Smooth muscle cell (in vitro differentiated cells): ENCODE data around the gene TECTA. TPM values are rescaled to one million over a fixed set of nuclear protein-coding genes. Genes with fewer than 3 reads are reported as not detected.

Experiments
- DNase-seq: peaks from one replicate; lab custom pipeline; 2025; ENCODE audit not compliant: unreplicated experiment; lab: John Stamatoyannopoulos, UW
- H2AFZ ChIP-seq: fragments of 200-600 bp; sonication (generic); 2 replicates; pipeline ENCODE4 v1.6.0; 2016; ENCODE audit warnings: antibody characterized with exemption, low read depth, mild to moderate bottlenecking
- H3F3A ChIP-seq: fragments of 200-600 bp; sonication (generic); 2 replicates; pipeline ENCODE4 v1.6.0; 2017; ENCODE audit warnings: antibody characterized with exemption, low read depth
- H3K27ac ChIP-seq: fragments of 200-600 bp; sonication (generic); 2 replicates; pipeline ENCODE4 v1.5.1; 2016; ENCODE audit warnings: low read depth, mild to moderate bottlenecking
- H3K27me3 ChIP-seq: fragments of 200-600 bp; sonication (generic); 2 replicates; pipeline ENCODE4 v1.6.1; 2016; ENCODE audit warnings: low read depth, mild to moderate bottlenecking
- H3K36me3 ChIP-seq: fragments of 200-600 bp; sonication (generic); 2 replicates; pipeline ENCODE4 v1.5.1; 2016; ENCODE audit warnings: low read depth
- H3K4me1 ChIP-seq: fragments of 200-600 bp; sonication (generic); 2 replicates; pipeline ENCODE4 v1.5.1; 2016; ENCODE audit warnings: low read depth
- H3K4me2 ChIP-seq: fragments of 200-600 bp; sonication (generic); 2 replicates; pipeline ENCODE4 v1.6.0; 2016; ENCODE audit warnings: mild to moderate bottlenecking
- H3K4me3 ChIP-seq: fragments of 200-600 bp; sonication (generic); 2 replicates; pipeline ENCODE4 v1.5.1; 2016; ENCODE audit warnings: mild to moderate bottlenecking
- H3K79me2 ChIP-seq: fragments of 200-600 bp; sonication (generic); 2 replicates; pipeline ENCODE4 v1.6.0; 2016; ENCODE audit warnings: low read depth, mild to moderate bottlenecking
- H3K9ac ChIP-seq: fragments of 200-600 bp; sonication (generic); 2 replicates; pipeline ENCODE4 v1.6.0; 2016; ENCODE audit warnings: low read depth
- H3K9me3 ChIP-seq: fragments of 200-600 bp; sonication (generic); replicated peaks from 2 replicates; pipeline ENCODE4 v1.5.1; 2016; ENCODE audit warnings: low read depth
- H4K20me1 ChIP-seq: fragments of 200-600 bp; sonication (generic); 2 replicates; pipeline ENCODE4 v1.6.0; 2016; ENCODE audit warnings: low read depth
- CTCF ChIP-seq: fragments of 200-600 bp; sonication (generic); IDR thresholded peaks from 2 replicates; pipeline ENCODE4 v1.5.1; 2017; ENCODE audit warnings: borderline replicate concordance, mild to moderate bottlenecking, antibody characterized with exemption; ENCODE audit not compliant: insufficient read depth, poor library complexity, severe bottlenecking
- WGBS: methylation state at CpG from one replicate; pipeline ENCODE4 v1.1.7; 2016; ENCODE audit warnings: low lambda C conversion rate; 5-methylcytosine and 5-hydroxymethylcytosine counted together
- polyA plus RNA-seq: library from polyadenylated mRNA; unstranded; fragments of >200 nt; fragmentation: Nextera tagmentation; extraction: Ambion mirVana; gene quantifications from 2 replicates; pipeline ENCODE4 v1.2.1, GENCODE V29; 2016
- total RNA-seq: library from RNA; depleted of rRNA; stranded (reverse); fragments of >200 nt; gene quantifications from 2 replicates; pipeline ENCODE4 v1.2.3, GENCODE V29; 2014

Gene TECTA
- total and polyA plus RNA-seq, 2 experiments from 2014 or later, result 0.59 to 1.5 TPM

GRCh38 chr11:121226415-121227263 lies 125.6 kb downstream of the TECTA start:
- H4K20me1 ChIP-seq, result no peaks in the 10 kb centered on the region
- no peaks in the 10 kb centered on the region for H3K27me3 ChIP-seq
- H3K4me3 ChIP-seq, result no peak overlapping the region
- H3K4me2 ChIP-seq, result no peak overlapping the region
- no peak overlapping the region for H3K27ac ChIP-seq
- 100% methylated on average over 1 of the region's 1 CpG for WGBS
- H3F3A ChIP-seq, result no peaks in the 10 kb centered on the region
- no peaks in the 10 kb centered on the region for H3K36me3 ChIP-seq
- H2AFZ ChIP-seq, result no peak overlapping the region
- H3K9ac ChIP-seq, result no peak overlapping the region
- DNase-seq, result no peak
- H3K79me2 ChIP-seq, result no peaks in the 10 kb centered on the region
- H3K9me3 ChIP-seq, result no peaks in the 10 kb centered on the region
- no peak for TF ChIP-seq CTCF
- no peaks in the 10 kb centered on the region for H3K4me1 ChIP-seq

- Histone ChIP-seq H3K4me1 (no peaks in the 10 kb centered on the region), H3K9me3 (no peaks in the 10 kb centered on the region), H3K79me2 (no peaks in the 10 kb centered on the region), H3K4me3 (no peak overlapping the region), H4K20me1 (no peaks in the 10 kb centered on the region), H3K27me3 (no peaks in the 10 kb centered on the region), H3K4me2 (no peak overlapping the region), H2AFZ (no peak overlapping the region), H3F3A (no peaks in the 10 kb centered on the region), H3K9ac (no peak overlapping the region), H3K36me3 (no peaks in the 10 kb centered on the region), H3K27ac (no peak overlapping the region)
- no peak for TF ChIP-seq CTCF
- no peak for DNase-seq
- 91% methylated on average over 1 of the region's 1 CpG for WGBS
Observed at GRCh38 chr11:121228851-121229250, 127.8 kb downstream of the TECTA start.

GRCh38 chr11:121229495-121230215 lies 128.6 kb downstream of the TECTA start:
- WGBS, result 81% methylated on average over 5 of the region's 5 CpGs
- no peak overlapping the region for H2AFZ ChIP-seq
- TF ChIP-seq CTCF, result no peak

More at GRCh38 chr11:121229495-121230215, 128.6 kb downstream of the TECTA start:
- Histone ChIP-seq H3K79me2 (no peaks in the 10 kb centered on the region), H3K27me3 (no peaks in the 10 kb centered on the region), H3F3A (no peaks in the 10 kb centered on the region), H3K27ac (no peak overlapping the region), H3K36me3 (no peaks in the 10 kb centered on the region), H3K4me1 (no peaks in the 10 kb centered on the region), H3K9me3 (no peaks in the 10 kb centered on the region), H3K4me3 (no peak overlapping the region), H3K9ac (no peak overlapping the region), H4K20me1 (no peaks in the 10 kb centered on the region), H3K4me2 (no peak overlapping the region)
- DNase-seq, result no peak
